Neural cell (in vitro differentiated cells): ENCODE measurements around the gene NDUFS2. TPM values are rescaled to one million over a fixed set of nuclear protein-coding genes. Genes with fewer than 3 reads are reported as not detected.

Experiments used
- H2AFZ ChIP-seq: fragments of 200-600, 300-800 bp; sonication (generic), shearing (Covaris generic); 2 replicates; pipeline ENCODE4 v1.6.0; 2014; ENCODE audit warnings: low read depth, mild to moderate bottlenecking, antibody characterized with exemption, low read length, moderate library complexity
- H3F3A ChIP-seq: fragments of 200-600 bp; shearing (Covaris generic); 2 replicates; pipeline ENCODE4 v1.6.1; 2016; ENCODE audit warnings: mild to moderate bottlenecking, moderate library complexity, mixed read lengths, antibody characterized with exemption, low read length; ENCODE audit not compliant: insufficient read depth, poor library complexity, severe bottlenecking
- H3K27ac ChIP-seq: fragments of 200-600, 300-800 bp; sonication (generic), shearing (Covaris generic); 2 replicates; pipeline ENCODE4 v1.5.1; 2014; ENCODE audit warnings: mild to moderate bottlenecking, low read length, moderate library complexity
- H3K27me3 ChIP-seq: fragments of 300-800, 200-600 bp; sonication (generic), shearing (Covaris generic); 2 replicates; pipeline ENCODE4 v1.6.0; 2014; ENCODE audit warnings: mild to moderate bottlenecking, low read depth, low read length, moderate library complexity; ENCODE audit not compliant: insufficient read depth
- H3K36me3 ChIP-seq: fragments of 300-800, 200-600 bp; sonication (generic), shearing (Covaris generic); 2 replicates; pipeline ENCODE4 v1.5.1; 2014; ENCODE audit warnings: mild to moderate bottlenecking, antibody characterized with exemption, low read length, moderate library complexity; ENCODE audit not compliant: insufficient read depth
- H3K4me2 ChIP-seq: fragments of 300-800, 200-600 bp; sonication (generic), shearing (Covaris generic); 2 replicates; pipeline ENCODE4 v1.6.0; 2014; ENCODE audit warnings: mild to moderate bottlenecking, low read length
- H3K4me3 ChIP-seq: fragments of 300-800, 200-600 bp; sonication (generic), shearing (Covaris generic); 2 replicates; pipeline ENCODE4 v1.5.1; 2014; ENCODE audit warnings: mild to moderate bottlenecking, low read length, moderate library complexity
- H3K79me2 ChIP-seq: fragments of 200-600 bp; shearing (Covaris generic); replicated peaks from 2 replicates; pipeline ENCODE4 v1.6.0; 2014; ENCODE audit warnings: mild to moderate bottlenecking, low read length, moderate library complexity; ENCODE audit not compliant: insufficient read depth
- H3K9ac ChIP-seq: fragments of 300-800, 200-600 bp; sonication (generic), shearing (Covaris generic); 2 replicates; pipeline ENCODE4 v1.6.1; 2016; ENCODE audit warnings: mild to moderate bottlenecking, low read length, mixed read lengths
- H3K9me2 ChIP-seq: fragments of 200-600 bp; shearing (Covaris generic); 2 replicates; pipeline ENCODE4 v1.6.1; 2016; ENCODE audit warnings: mild to moderate bottlenecking, low read length, mixed read lengths; ENCODE audit not compliant: insufficient read depth
- H3K9me3 ChIP-seq: fragments of 200-600, 300-800 bp; sonication (generic), shearing (Covaris generic); 2 replicates; pipeline ENCODE4 v1.6.1; 2016; ENCODE audit warnings: mild to moderate bottlenecking, mixed run types, low read length, moderate library complexity, mixed read lengths
- H4K20me1 ChIP-seq: fragments of 200-600 bp; shearing (Covaris generic); 2 replicates; pipeline ENCODE4 v1.6.1; 2016; ENCODE audit warnings: mild to moderate bottlenecking, mixed run types; ENCODE audit not compliant: insufficient read depth
- CTCF ChIP-seq: fragments of 450-650 bp; IDR thresholded peaks from 2 replicates; pipeline ENCODE4 v1.5.1; 2014; ENCODE audit warnings: antibody characterized with exemption, mild to moderate bottlenecking, moderate library complexity; ENCODE audit not compliant: poor library complexity, severe bottlenecking
- EP300 ChIP-seq: fragments of 450-650 bp; conservative IDR thresholded peaks from 2 replicates; pipeline ENCODE4 v1.6.1; 2014; ENCODE audit warnings: antibody characterized with exemption, mild to moderate bottlenecking, moderate library complexity; ENCODE audit not compliant: poor library complexity, severe bottlenecking
- EZH2 ChIP-seq: fragments of 200-600, 300-800 bp; shearing (Covaris generic), sonication (generic); IDR thresholded peaks from 2 replicates; pipeline ENCODE4 v1.6.1; 2014; ENCODE audit warnings: antibody characterized with exemption, low read length, borderline replicate concordance, mild to moderate bottlenecking; ENCODE audit not compliant: insufficient read depth, poor library complexity, severe bottlenecking
- MXI1 ChIP-seq: fragments of 450-650 bp; conservative IDR thresholded peaks from 2 replicates; pipeline ENCODE4 v1.6.1; 2014; ENCODE audit warnings: antibody characterized with exemption, mild to moderate bottlenecking; ENCODE audit not compliant: poor library complexity, severe bottlenecking
- POLR2AphosphoS5 ChIP-seq: IDR thresholded peaks from 2 replicates; pipeline ENCODE4 v1.6.1; 2012
- RAD21 ChIP-seq: fragments of 450-650 bp; conservative IDR thresholded peaks from 2 replicates; pipeline ENCODE4 v1.6.1; 2014; ENCODE audit warnings: antibody characterized with exemption, mild to moderate bottlenecking, moderate library complexity
- REST ChIP-seq: IDR thresholded peaks from 2 replicates; pipeline ENCODE4 v1.6.1; 2012; ENCODE audit warnings: borderline replicate concordance
- SMC3 ChIP-seq: fragments of 450-650 bp; conservative IDR thresholded peaks from 2 replicates; pipeline ENCODE4 v1.6.1; 2014; ENCODE audit warnings: antibody characterized with exemption, mild to moderate bottlenecking, moderate library complexity; ENCODE audit not compliant: poor library complexity
- TAF1 ChIP-seq: IDR thresholded peaks from 2 replicates; pipeline ENCODE4 v1.6.1; 2012; ENCODE audit warnings: low read depth
- polyA plus RNA-seq: library from polyadenylated mRNA; depleted of rRNA; stranded (reverse); fragments of >200 nt; gene quantifications from 2 replicates; pipeline ENCODE4 v1.2.3, GENCODE V29; 2014

The NDUFS2 gene
- polyA plus RNA-seq, 1 donor from 2014 or later = 166 TPM

GRCh38 chr1:161191971-161192370, 10.2 kb upstream of the NDUFS2 start:
- Histone ChIP-seq H3K9ac (no peak overlapping the region), H3K79me2 (no peaks in the 10 kb centered on the region), H3K27me3 (no peaks in the 10 kb centered on the region), H3K4me2 (no peak overlapping the region), H3K9me3 (no peaks in the 10 kb centered on the region), H3K9me2 (no peaks in the 10 kb centered on the region), H3K4me3 (no peak overlapping the region), H3F3A (no peaks in the 10 kb centered on the region), H3K36me3 (no peaks in the 10 kb centered on the region), H3K27ac (no peak overlapping the region), H2AFZ (no peak overlapping the region), H4K20me1 (no peaks in the 10 kb centered on the region)
- TF ChIP-seq SMC3 (no peak), RAD21 (no peak), TAF1 (no peak), POLR2AphosphoS5 (no peak)

- Histone ChIP-seq H3K4me3 (no peak overlapping the region), H3K27ac (peak overlapping the region; percentile 56), H3K27me3 (no peaks in the 10 kb centered on the region), H3K79me2 (no peaks in the 10 kb centered on the region), H3K36me3 (no peaks in the 10 kb centered on the region), H3K9me3 (no peaks in the 10 kb centered on the region), H3F3A (no peaks in the 10 kb centered on the region), H4K20me1 (no peaks in the 10 kb centered on the region), H2AFZ (peak overlapping the region; percentile 58), H3K9me2 (no peaks in the 10 kb centered on the region), H3K9ac (peak overlapping the region; percentile 42), H3K4me2 (no peak overlapping the region)
- TF ChIP-seq SMC3 = peak; percentile 93
- TF ChIP-seq CTCF = peak; percentile 96
- TF ChIP-seq RAD21 = peak; percentile 86
- no peak for TF ChIP-seq EZH2
- TF ChIP-seq REST = peak; percentile 31
- no peak for TF ChIP-seq TAF1
- TF ChIP-seq MXI1 = no peak
- peak; percentile 23 for TF ChIP-seq POLR2AphosphoS5
- TF ChIP-seq EP300 = no peak
Measured at GRCh38 chr1:161192476-161193465, 9.4 kb upstream of the NDUFS2 start.
